Measurements from ENCODE around the gene BTG1. TPM values are rescaled to one million over a fixed set of nuclear protein-coding genes. Genes with fewer than 3 reads are reported as not detected.

Gene BTG1
- total RNA-seq, 1 experiment from 2014 or later: 72.4 TPM

- CTCF ChIA-PET: no interaction called here
Measured at GRCh38 chr12:92122941-92123779, 22.5 kb downstream of the BTG1 start.

GRCh38 chr12:92121826-92122225, 23.8 kb downstream of the BTG1 start:
- BruUV-seq (replicated peaks): no TSS peak
- no peak for TF ChIP-seq CTCF (conservative IDR thresholded peaks at IDR 0.05)
- TF ChIP-seq EZH2 (IDR thresholded peaks at IDR 0.05; ENCODE audit: low read depth): no peak
- Histone ChIP-seq H3F3A (ENCODE audit: insufficient read depth, low read depth) (0 out of 2 replicates have a peak, but pooled peaks cover 16% of the 10 kb centered on the region), H3K4me3 (no peak overlapping the region), H3K9me2 (ENCODE audit: insufficient read depth) (no peaks in the 10 kb centered on the region), H2AFZ (no peak overlapping the region), H4K20me1 (ENCODE audit: insufficient read depth) (no peaks in the 10 kb centered on the region), H3K36me3 (ENCODE audit: low read depth) (no peaks in the 10 kb centered on the region), H3K4me1 (replicated peaks; ENCODE audit: insufficient read depth) (0 out of 2 replicates have a peak, but pooled peaks cover 7% of the 10 kb centered on the region), H3K4me2 (no peak overlapping the region), H3K27ac (no peak overlapping the region), H3K9me3 (ENCODE audit: insufficient read depth, low read depth) (peaks cover 3% of the 10 kb centered on the region; the same call in 1 of the 2 replicates), H3K79me2 (ENCODE audit: low read depth) (peaks cover 31% of the 10 kb centered on the region), H3K27me3 (ENCODE audit: insufficient read depth, low read depth) (no peaks in the 10 kb centered on the region)
- POLR2A ChIA-PET (ENCODE audit: unreplicated experiment): interaction anchor here (0.6 kb wide), 1 partner anchor 358 kb away, joined by 5 read pairs; no protein-coding TSS in a partner anchor
- intact Hi-C loops (cut with micrococcal nuclease; ENCODE audit: unreplicated experiment): no loop called here
- CTCF ChIA-PET: no interaction called here
- DNase-seq: no peak

More at GRCh38 chr12:92122941-92123779, 22.5 kb downstream of the BTG1 start:
- Histone ChIP-seq H3K4me1 (replicated peaks; ENCODE audit: insufficient read depth) (0 out of 2 replicates have a peak, but pooled peaks cover 7% of the 10 kb centered on the region), H2AFZ (no peak overlapping the region), H3K36me3 (ENCODE audit: low read depth) (no peaks in the 10 kb centered on the region), H3K9me2 (ENCODE audit: insufficient read depth) (no peaks in the 10 kb centered on the region), H4K20me1 (ENCODE audit: insufficient read depth) (no peaks in the 10 kb centered on the region), H3K27me3 (ENCODE audit: insufficient read depth, low read depth) (no peaks in the 10 kb centered on the region), H3F3A (ENCODE audit: insufficient read depth, low read depth) (0 out of 2 replicates have a peak, but pooled peaks cover 16% of the 10 kb centered on the region), H3K4me3 (no peak overlapping the region), H3K9me3 (ENCODE audit: insufficient read depth, low read depth) (peaks cover 3% of the 10 kb centered on the region; the same call in 1 of the 2 replicates), H3K79me2 (ENCODE audit: low read depth) (peaks cover 34% of the 10 kb centered on the region), H3K27ac (no peak overlapping the region), H3K4me2 (no peak overlapping the region)
- POLR2A ChIA-PET (ENCODE audit: unreplicated experiment): no interaction called here
- BruUV-seq (replicated peaks): no TSS peak
- intact Hi-C loops (cut with micrococcal nuclease; ENCODE audit: unreplicated experiment): no loop called here
- TF ChIP-seq EZH2 (IDR thresholded peaks at IDR 0.05; ENCODE audit: low read depth) (no peak), CTCF (conservative IDR thresholded peaks at IDR 0.05) (no peak)
- DNase-seq: no peak

GRCh38 chr12:92118826-92119536, 26.7 kb downstream of the BTG1 start:
- H3K27ac ChIP-seq: no peak overlapping the region
- no peak overlapping the region for H3K4me3 ChIP-seq
- peaks cover 3% of the 10 kb centered on the region; the same call in 1 of the 2 replicates for H3K9me3 ChIP-seq (ENCODE audit: insufficient read depth, low read depth)
- H3K9me2 ChIP-seq (ENCODE audit: insufficient read depth): no peaks in the 10 kb centered on the region
- no peak for DNase-seq
- TF ChIP-seq CTCF (conservative IDR thresholded peaks at IDR 0.05) (no peak), EZH2 (IDR thresholded peaks at IDR 0.05; ENCODE audit: low read depth) (no peak)
- BruUV-seq (replicated peaks): no TSS peak
- POLR2A ChIA-PET (ENCODE audit: unreplicated experiment): no interaction called here
- no peaks in the 10 kb centered on the region for H4K20me1 ChIP-seq (ENCODE audit: insufficient read depth)
- H3K27me3 ChIP-seq (ENCODE audit: insufficient read depth, low read depth): no peaks in the 10 kb centered on the region
- no peak overlapping the region for H2AFZ ChIP-seq
- CTCF ChIA-PET: interaction anchor here (0.6 kb wide), 1 partner anchor 8 kb away, joined by 7 read pairs; no protein-coding TSS in a partner anchor
- H3K36me3 ChIP-seq (ENCODE audit: low read depth): no peaks in the 10 kb centered on the region; the same call in 1 of the 2 replicates
- H3K79me2 ChIP-seq (ENCODE audit: low read depth): peaks cover 14% of the 10 kb centered on the region
- no peak overlapping the region for H3K4me2 ChIP-seq
- intact Hi-C loops (cut with micrococcal nuclease; ENCODE audit: unreplicated experiment): no loop called here
- 0 out of 2 replicates have a peak, but pooled peaks cover 9% of the 10 kb centered on the region for H3F3A ChIP-seq (ENCODE audit: insufficient read depth, low read depth)
- H3K4me1 ChIP-seq (replicated peaks; ENCODE audit: insufficient read depth): 0 out of 2 replicates have a peak, but pooled peaks cover 2% of the 10 kb centered on the region

Measured in PC-9 (cell line).